ENCODE results near the gene FADS6.
"Not testable (repeated sequence)": the region's sequence is repeated elsewhere in the genome, so short reads cannot be mapped to it uniquely, and the experiment has no call there.

The FADS6 gene

GRCh38 chr17:74883241-74883745, 10.1 kb downstream of the FADS6 start:
- DNase-seq, result no peak

GRCh38 chr17:74882517-74883240, 10.8 kb downstream of the FADS6 start:
- DNase-seq, result no peak

GRCh38 chr17:74881073-74881472, 12.4 kb downstream of the FADS6 start:
- DNase-seq, result no peak

- DNase-seq, result no peak
Observed at GRCh38 chr17:74879308-74879707, 14.1 kb downstream of the FADS6 start.

DNA sequence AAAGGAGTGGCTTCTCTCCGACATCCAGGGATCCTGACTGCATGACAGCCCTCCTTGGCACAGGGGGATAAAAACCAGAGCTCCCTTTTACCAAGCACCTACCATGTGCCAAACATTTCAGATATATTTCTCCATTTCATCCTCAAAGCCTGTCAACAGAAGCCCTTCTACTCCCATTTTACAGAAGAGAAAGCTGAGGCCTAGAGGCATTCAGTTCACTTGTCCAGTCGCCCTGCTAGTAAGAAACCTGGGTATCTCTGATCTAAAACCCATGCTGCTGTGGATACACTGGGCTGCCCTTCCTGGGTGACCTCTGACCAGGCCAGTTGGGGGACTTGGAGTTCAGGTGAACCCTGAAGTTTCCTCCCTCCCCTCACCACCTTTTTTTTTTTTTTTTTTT, 14.8 kb downstream of the FADS6 start:
- DNase-seq, result no peak

GRCh38 chr17:74877592-74878548, 15.6 kb downstream of the FADS6 start:
- no peak for DNase-seq

GRCh38 chr17:74875977-74876593, 17.3 kb downstream of the FADS6 start:
- DNase-seq, result no peak

DNA sequence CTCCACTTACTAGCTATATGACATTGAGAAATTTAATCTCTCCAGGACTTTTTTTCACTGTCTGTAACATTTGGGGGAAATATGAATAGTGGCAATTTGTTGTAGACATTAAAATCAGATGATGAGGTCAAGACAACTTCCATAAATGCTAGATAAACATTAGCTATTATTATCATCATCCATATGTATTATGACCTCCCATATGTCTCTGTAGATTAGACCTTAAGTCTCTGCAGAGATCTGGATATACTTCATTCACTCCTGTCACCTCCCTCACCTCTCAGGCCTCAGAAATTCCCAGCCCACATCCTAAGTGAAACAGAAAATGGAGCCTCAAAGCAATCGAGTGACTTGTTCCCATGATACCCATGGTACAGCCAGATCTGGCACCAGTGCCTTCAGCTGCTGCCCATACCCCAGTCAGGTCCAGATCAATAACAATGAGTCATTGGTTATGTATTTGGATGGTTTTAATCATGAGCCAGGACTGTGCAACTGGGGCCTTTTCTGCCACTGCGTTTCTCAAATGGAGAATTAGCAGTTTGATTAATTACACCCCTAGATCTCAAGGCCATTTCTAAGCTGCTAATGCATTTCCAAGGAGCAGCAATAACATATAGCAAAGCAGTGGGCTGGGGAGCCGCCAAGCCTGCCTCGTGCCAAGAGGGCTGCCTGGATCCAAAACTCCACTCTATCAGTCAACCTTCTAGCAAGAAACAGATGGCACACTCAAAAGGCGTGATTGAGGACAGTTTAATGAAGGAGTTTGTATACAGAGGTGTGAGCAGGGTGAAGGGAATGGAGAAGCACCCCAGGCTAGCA, 18.1 kb downstream of the FADS6 start:
- DNase-seq, result no peak

- DNase-seq, result no peak
Observed at GRCh38 chr17:74874615-74875037, 18.8 kb downstream of the FADS6 start.

DNA sequence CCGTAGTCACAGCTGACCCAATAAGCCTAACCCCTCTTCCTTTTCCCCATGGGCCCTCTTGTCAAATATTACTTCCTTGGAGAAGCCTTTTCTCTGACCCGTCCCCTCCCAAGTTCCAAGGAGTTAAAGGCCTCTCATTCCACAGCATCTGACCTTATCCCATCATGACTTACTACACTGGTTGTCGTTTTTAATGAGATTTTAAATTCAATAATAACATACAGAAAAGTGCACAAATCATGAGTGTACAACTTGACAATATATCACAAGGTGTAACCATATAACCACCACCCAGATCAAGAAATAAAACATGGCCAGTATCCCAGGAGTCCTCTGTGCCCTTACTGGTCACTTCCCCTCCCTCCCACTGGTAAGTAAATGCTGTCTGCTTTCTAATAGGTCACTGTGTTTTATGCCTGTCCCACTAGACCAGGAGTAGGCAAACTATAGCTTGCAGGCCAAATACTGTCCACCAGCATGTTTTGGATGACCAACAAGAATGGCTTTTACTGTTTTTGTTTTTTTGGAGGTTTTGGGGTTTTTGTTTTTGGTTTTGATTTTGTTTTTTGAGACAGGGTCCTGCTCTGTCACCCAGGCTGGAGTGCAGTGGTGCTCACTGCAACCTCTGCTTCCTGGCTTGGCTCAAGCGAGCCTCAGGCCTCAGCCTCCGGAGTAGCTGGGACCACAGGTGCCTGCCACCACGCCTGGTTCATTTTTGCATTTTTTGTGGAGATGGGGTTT, 19.4 kb downstream of the FADS6 start:
- DNase-seq, result no peak

DNA sequence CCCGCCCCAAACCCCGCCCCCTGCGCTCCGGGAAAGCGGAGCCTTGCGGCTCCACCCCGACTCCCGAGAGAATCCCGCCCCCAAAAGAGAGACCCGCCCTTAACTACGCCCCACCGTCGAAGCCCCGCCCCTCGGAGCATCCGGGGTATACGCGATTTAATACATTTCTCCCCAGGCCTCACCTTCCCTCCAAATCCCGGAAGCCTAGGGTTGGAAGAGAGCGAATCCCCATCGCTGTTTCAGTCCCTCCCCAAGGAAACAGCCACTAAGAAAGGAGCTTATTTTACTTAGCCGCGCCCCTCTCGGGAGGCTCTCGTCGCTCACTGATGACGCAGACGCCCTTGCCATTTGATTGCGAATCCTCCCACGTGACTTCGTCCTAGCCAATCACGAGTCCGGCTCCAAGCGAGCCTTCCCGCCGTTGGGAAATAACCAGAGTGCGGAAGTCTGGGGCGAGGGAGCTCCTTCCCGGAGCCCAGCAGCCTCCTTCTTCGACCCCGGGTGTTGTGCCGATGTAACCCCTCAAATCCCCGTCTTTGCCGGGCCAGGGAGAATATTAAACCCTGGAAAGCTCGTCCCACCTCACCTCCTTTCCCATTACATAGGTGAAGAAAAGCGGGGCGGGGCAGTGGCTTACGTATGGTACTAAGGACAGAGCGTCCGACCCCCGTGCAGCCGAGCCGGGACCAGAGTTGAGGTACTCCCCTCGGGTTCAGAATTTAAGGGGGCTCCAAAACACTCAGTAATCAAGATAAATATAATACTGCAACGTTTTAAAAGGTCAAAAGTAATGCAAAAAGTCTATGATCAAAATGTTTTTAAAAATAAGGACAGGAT, 20.2 kb downstream of the FADS6 start:
- peak; percentile 99 for DNase-seq

DNA sequence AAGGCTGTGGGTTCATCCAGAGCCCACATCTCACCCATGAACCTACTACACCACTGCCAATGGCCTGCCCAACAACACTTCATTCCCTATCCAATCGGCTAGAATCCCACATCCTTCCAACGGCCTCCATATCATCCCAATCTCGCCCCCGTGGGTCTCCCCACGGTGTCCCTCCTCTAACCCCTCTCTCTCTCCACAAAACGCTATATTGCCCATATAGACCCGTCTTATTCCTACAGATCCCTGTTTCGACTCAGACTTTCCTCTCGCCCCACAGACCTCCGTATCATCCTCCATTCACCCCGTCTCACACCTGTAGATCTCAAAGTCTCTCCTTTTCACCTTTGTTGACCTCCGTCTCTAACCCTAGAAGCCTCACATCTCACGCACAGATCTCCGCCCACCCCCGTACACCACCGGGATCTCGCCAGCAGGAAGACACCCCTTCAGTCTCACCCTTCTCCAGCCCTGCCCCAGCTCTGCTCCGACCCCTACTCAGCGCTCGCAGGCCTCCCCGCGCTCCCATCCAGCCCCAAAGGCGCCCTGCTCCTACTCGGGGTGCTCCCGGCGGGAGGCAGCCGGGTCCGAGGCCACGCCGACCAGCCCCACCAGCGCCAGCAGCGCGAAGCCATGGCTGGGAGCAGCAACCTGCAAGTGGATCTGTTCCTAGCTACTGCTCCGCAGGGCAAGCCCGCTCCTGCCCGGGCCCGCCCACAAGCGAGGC, 21.0 kb downstream of the FADS6 start, which contains the start of gene FDXR:
TSS of gene FDXR (minus strand) at position 682 of the 724 bp plus-strand sequence. CDS start at position 632, 50 bp downstream.
- no peak for DNase-seq

DNA sequence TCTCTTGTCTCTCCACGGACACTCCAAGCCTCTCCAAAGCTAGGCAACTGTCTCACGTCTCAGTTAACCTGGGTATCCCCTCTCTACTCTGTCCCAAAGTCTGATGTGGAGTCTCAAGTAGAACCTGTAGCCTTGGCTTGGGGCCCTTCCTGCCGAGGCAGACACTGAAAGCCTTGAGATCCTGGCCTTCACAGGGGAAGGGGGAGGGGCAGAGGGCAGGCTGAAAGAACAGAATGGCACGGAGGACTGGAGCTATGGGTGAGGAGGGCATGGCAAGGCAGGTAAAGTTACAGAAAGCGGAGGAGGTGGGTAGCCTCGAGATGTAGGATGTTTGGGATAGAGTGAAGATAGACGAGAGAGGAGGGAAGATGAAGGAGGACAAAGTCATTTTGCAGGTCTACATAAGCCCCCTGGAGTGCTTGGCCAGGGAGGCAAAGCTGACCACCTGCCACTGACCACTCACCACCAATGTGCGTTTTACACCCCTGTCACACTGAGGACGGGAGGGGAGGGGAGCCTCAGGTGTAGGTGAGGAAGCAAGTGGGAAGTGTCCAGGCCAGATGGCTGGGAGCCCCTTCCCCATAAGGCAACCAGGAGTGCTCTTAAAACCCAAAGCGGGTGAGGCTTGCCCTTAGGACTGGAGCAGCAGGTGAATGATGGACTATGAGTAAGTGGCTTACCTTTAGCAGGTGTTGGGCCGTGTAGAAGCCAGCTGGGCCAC, 21.9 kb downstream of the FADS6 start:
- DNase-seq, result no peak

GRCh38 chr17:74870512-74870911, 22.9 kb downstream of the FADS6 start:
- no peak for DNase-seq

DNA sequence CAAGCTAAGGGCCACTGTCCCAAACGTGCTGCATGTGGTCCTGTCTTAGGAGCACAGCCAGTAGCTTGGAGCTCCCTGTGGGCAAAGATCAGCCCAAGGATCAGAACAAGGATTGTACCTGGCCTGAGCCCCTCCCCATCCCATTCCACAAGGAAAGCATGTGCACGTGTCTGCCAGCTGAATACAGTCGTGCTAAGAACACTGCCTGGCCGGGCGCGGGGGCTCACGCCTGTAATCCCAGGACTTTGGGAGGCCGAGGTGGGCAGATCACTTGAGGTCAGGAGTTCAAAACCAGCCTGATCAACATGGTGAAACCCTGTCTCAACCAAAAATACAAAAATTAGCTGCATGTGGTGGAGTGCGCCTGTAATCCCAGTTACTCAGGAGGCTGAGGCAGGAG, 23.4 kb downstream of the FADS6 start:
- DNase-seq, result not testable (repeated sequence)

DNA sequence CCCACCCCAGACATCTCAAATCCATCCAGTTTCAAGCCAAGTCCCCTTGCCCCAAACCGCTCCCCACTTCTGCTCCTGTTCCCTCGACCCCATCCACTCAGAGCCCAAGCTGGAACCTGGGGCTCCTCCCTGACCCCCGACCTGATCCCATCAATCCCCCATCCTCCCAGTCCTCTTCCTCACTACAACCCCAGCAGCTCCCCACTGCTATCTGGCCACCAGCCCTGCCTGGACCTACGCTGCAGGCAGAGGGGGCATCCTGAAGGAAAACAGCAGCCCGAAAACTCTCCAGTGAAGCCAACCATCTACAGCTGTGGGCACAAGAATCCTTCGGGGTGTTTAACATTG, 24.6 kb downstream of the FADS6 start:
- no peak for DNase-seq

GRCh38 chr17:74868251-74868907, 25.1 kb downstream of the FADS6 start:
- no peak for DNase-seq

DNA sequence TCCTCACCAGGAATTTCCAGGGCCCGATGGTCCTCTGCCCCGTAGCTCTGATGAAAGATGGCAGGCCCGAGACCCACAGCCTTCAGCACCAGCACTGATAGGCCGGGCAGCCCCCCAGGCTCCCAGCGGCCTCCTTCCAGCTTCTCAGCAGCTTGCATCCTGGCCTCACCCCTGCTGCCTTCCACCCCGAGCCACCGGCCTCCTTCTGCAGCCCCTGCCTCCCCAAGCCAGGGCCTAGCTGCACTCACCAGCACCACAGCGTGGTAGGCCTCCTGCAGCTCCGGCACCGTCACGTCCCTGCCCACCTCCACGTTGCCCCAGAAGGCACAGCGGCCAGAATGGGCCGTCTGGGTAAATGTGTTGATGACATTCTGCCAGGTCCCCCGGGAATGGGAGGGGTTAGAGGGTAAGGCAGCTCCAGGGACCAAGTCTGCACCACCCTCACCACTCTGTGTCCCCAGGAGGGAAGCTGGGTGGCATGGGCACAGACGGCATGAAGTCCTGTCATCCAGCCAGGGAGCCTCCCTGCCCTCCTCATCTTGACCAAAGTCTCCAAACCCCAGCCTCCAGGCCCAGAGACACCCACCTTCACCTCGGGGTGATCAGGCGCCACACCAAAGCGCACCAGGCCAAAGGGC, 27.1 kb downstream of the FADS6 start:
- DNase-seq, result no peak

Data from GF-D8 (cell line).